Left colon (tissue), 2 donors: ENCODE data around the gene EXOC2. TPM values are rescaled to one million over a fixed set of nuclear protein-coding genes. Genes with fewer than 3 reads are reported as not detected.

ENCODE experiments used
- ATAC-seq: fragments of 200-7000 bp; cut with Tn5 transposase; one replicate; pipeline ENCODE4 v1.9.1; 2020; ENCODE audit warnings: mild to moderate bottlenecking, moderate library complexity
- DNase-seq, 2 donors: peaks; one replicate each; pipeline ENCODE4 v3.0.0-alpha.2; 2020
- intact Hi-C, 2 donors: fragments of 100-400 bp; cut with DNase I in 1 of 2; cut with micrococcal nuclease in 1 of 2; formaldehyde crosslinking; loops; one replicate each; pipeline versions ENCODE4 v1.11.2 to v1.14.0; 2022; cut with DNase I, micrococcal nuclease
- total RNA-seq, 2 donors: library from RNA; stranded (reverse); fragmentation: NEBNext Ultra II Directional; extraction: Animal tissue kit (Norgen Biotek cat#: 25700); gene quantifications; one replicate each; pipeline ENCODE4 v1.2.1, GENCODE V29; 2021
- donor health status: DM: no; HTN: no; CAD: no.
- donor health status: DM: yes; HTN: yes; CAD: no.

The EXOC2 gene
- total RNA-seq, 2 donors from 2014 or later = 13.9 to 17.6 TPM

DNA sequence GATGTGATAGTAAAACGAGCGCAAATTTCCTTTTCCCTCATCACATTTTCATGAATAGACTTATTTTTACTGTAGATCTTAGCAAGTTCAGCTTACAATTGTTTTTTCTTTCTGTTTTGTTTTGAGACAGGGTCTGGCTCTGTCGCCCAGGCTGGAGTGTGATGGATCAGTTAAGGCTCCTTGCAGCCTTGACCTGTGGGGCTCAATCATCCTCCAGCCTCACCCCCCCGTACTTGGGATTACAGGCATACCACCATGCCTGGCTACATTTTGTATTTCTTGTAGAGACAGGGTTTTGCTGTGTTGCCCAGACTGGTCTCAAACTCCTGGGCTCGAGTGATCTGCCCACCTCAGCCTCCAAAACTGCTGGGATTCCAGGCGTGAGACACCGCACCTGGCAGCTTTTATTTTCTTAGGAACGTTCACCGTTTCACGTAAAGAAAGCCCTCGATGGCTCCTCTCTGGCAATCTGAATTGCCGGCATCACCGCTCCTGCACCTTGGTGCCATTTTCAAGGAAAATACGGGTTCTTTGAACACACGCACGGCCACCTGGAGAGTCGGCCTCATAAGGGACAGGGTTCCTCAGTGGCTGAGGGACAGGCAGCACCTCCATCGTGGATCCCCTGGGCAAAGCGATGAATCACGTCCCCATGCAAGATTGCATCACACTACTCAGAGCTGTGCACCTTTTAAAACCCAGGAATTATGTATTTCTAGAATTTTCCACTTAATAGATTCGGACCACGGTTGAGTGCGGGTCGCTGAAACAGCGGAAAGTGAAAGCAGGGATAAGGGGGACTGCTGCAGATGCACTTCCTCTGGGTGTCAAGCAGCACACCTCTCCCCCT lies 222.7 kb downstream of the EXOC2 start:
- DNase-seq = no peak

GRCh38 chr6:467671-468082 lies 225.3 kb downstream of the EXOC2 start:
- ATAC-seq = no peak
- no peak for DNase-seq
- intact Hi-C loops = no loop called here

More for the DNA sequence above, 222.7 kb downstream of the EXOC2 start:
- ATAC-seq = no peak
- intact Hi-C loops = no loop called here

DNA sequence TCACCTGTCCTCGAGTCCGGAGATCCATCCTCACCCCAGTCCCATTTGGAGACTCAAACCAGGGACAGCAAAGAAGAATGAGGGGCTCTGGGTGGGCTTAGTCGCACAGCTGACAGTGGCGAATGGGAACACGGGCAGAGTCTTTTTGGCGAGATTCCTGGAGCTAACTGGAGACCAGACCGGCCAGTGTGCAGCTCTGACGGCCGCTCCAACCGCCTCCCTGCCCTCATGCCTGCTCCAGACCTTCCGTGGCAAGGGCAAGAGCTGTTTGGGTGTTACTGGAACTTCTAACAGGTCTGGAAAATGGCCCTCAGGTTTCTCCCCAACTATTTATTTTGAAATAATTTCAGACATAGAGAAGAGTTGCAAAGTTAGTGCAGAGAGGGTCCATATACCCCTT lies 225.8 kb downstream of the EXOC2 start:
- ATAC-seq = no peak
- no peak for DNase-seq
- intact Hi-C loops = no loop called here

GRCh38 chr6:466564-466963 lies 226.4 kb downstream of the EXOC2 start:
- DNase-seq (no peak), ATAC-seq (no peak)
- intact Hi-C loops = no loop called here

DNA sequence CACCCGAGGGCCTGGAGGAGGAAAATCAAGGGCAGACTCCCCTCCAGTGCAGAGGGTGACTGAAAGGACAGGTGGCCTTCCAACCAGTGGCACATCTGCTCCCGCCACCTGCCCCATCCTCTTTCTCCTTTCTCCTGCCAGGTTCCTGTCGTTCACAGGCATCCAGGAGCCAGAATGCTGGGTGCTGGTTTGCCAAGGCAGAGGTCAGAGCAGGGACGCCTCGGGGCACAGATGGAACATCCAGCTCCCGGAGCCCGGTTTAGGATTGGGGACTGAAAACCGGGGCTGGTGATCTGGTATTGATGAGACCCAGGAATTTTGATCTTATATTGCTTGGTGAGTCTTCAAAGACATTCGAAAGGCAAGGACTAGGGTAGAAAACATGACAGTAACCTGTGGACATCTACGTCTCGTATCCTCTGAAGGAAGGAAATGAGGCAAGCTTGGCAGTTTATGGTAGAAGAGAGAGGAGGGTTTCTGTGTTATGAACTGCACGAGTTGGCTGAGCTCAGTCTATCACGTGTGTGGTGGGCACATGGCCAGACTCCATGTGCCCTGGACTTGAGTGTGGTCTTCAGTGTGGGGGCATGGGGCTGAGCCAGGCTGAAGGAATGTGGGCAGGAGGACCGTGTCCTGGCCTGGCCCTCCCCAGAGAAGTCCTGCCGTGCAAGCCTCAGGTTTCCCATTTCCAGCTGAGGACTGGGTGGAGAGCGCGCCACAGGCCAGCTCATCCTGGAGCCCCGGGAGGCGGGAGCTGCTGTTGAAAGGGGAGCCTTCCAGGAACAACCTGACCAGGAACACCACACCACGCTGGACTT lies 227.2 kb downstream of the EXOC2 start:
- ATAC-seq (no peak), DNase-seq (no peak)
- intact Hi-C loops = no loop called here

GRCh38 chr6:456887-457286 lies 236.1 kb downstream of the EXOC2 start:
- intact Hi-C loops = no loop called here
- no peak for ATAC-seq
- DNase-seq = no peak

DNA sequence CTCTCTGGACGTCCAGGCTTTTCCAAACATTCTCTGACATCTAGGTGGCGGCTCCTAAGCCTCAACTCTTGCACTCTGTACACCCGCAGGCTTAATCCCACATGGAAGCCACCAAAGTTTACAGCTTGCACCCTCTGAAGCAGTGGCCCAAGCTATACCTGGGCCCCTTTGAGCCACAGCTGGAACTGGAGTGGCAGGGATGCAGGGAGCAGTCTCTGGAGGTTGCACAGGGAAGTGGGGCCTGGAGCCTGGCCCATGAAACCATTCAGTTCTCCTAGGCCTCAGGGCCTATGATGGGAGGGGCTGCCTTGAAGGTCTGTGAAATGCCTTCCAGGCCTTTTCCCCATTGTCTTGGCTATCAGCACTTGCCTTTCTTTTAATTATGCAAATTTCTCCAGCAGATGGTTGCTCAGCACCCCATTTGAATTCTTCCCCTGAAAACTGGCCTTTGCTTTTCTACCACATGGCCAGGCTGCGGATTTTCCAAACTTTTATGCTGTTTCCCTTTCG lies 236.5 kb downstream of the EXOC2 start:
- DNase-seq = no peak
- no peak for ATAC-seq
- intact Hi-C loops = no loop called here

- ATAC-seq (no peak), DNase-seq (no peak)
- intact Hi-C loops = no loop called here
Observed at GRCh38 chr6:455835-456234, 237.1 kb downstream of the EXOC2 start.

GRCh38 chr6:455006-455585 lies 237.8 kb downstream of the EXOC2 start:
- ATAC-seq = no peak
- intact Hi-C loops = no loop called here
- no peak for DNase-seq

DNA sequence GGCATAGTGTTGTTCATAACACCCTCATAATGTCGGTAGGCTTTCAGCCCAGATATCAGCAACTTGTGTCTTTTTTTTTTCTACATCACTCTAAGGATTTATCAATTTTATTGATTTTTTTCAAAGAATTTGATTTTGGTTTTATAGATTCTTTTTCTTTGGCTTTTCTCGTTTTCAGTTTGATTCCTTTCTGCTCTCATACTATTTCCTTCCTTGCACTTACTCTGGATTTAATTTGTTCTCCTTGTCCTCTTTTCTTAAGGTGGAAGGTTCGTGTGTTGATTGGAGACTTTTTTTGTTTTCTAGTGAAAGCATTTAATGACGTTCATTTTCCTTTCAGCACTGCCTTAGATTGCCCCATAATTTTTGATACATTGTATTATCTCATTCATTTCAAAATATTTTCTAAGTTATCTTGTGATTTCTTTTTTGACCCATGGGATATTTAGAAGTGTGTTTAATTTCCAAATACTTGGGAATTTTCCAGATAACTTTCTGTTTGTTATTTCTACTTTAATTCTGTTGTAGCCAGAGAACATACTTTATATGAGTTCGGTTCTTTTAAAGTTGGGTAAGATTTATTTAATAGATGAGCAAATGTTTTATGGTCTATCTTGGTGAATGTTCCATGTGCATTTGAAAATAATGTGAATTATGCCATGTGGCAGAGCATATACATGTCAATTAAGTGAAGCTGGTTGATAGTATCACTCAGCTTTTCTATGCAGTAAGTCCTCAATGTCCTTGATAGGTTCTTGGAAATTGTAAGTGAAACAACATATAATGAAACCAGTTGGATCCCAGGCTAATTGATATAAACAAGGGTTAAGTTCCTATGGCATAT lies 238.6 kb downstream of the EXOC2 start:
- no peak for ATAC-seq

DNA sequence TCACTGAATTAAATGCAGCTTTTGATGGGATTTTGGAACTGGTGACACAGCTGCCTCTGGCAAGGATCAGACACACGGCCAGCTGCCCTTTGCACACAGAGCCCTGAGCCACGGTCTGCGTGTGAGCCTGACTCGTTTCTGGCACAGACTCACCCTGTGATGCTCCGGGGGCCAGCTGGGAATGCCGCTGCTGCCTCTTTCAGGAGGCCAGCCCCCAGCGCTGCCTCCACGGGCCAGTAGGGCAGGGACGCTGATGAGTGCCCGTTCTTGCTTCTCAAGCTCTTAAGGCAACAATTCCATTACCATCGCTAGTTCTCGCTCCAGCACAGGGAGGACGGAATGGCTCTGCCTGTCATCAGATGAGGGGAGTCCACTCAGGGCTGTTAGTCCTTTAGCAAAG lies 239.8 kb downstream of the EXOC2 start:
- DNase-seq = no peak

More for the DNA sequence above, 238.6 kb downstream of the EXOC2 start:
- intact Hi-C loops = no loop called here
- no peak for DNase-seq

DNA sequence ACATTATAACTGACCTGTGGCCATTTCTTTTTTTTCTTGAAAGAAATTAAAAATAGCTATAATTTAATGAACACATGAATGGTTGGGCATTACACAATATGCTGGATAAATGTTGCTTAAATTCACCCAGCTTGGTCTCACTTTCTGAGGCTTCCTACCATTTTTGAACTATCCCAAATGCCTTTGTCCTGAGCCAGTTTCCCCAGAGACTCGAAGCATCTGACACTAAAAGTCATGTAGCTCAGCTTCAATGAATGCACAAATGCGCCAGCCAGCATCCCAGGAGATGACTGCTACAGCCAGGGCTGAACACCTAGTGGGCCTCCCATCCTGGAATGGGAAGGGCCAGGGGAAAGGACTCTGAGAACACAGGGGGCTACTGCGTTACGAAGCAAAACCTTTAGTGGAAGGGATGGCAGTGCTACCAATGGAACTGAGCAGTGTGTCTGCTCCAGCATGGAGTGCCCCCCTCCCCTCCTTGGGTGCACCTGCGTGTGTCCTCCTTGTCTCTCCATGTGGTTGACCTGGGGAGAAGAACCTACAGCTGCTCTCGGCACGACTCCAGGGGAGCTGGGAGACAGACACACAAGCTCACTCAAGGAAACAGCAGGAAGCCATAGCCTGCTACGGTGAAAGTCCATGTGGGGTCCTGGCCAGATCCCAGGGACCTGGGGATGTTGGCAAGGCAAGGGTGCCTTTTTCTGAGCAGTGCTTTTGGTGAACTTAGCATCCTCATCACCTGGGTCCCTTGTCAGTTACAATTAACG lies 240.5 kb downstream of the EXOC2 start:
- ATAC-seq (no peak), DNase-seq (no peak)
- intact Hi-C loops = no loop called here

More for the DNA sequence above, 239.8 kb downstream of the EXOC2 start:
- ATAC-seq = no peak
- intact Hi-C loops = no loop called here

- intact Hi-C loops = no loop called here
- ATAC-seq (no peak), DNase-seq (no peak)
Observed at GRCh38 chr6:451847-452246, 241.1 kb downstream of the EXOC2 start.

DNA sequence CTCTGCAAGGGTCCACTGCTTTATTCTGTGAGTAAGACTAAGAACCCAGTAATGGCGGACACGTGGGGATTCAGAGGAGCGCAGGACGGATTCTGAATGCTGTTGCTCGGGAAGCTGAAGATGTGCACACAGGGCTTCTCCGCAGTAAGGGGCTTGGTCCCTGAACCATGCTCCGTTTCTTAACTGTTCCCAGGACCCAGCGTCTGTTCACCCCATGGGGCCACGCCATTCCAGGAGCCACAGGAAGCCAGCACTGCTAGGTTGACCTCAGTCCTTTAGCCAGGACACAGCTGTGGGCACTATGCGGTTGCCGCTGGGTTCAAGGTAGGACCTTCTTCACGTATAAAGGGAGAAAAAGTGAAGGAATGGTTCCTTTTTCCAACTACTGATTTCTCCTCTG lies 241.6 kb downstream of the EXOC2 start:
- ATAC-seq = no peak
- DNase-seq = no peak
- intact Hi-C loops = no loop called here

DNA sequence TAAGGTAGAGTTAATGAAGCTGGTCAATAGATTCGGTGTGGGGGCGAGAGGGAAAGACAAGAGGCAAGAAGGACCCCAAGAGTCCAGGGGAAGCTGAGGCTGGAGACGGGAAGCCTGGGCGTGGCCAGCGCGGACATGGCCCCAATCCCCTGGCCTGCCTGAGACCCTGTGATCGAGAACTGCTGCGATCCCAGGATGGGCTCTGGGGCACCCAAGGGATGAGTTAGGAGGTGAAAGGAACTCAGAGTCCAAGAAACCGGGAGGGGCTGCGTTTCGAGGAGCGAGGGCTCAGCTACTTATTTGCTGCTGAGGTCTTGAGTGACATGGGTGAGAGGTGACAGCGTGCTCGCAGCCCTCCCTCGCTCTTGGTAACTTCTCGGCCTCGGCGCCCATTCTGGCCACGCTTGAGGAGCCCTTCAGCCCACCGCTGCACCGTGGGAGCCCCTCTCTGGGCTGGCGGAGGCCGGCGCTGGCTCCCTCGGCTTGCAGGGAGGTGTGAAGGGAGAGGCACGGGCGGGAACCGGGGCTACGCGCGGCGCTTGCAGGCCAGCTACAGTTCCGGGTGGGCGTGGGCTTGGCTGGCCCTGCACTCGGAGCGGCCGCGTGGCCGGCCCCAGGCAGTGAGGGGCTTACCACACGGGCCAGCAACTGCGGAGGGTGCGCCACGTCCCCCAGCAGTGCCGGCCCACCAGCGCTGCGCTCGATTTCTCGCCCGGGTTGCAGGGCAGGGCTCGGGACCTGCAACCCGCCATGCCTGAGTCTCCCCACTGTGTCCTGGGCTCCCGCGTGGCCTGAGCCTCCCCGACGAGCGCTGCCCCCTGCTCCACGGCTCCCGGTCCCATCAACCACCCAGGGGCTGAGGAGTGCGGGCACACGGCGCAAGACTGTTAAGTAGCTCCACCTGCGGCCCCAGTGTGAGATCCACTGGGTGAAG lies 243.2 kb downstream of the EXOC2 start:
- DNase-seq = no peak
- intact Hi-C loops = no loop called here
- no peak for ATAC-seq

DNA sequence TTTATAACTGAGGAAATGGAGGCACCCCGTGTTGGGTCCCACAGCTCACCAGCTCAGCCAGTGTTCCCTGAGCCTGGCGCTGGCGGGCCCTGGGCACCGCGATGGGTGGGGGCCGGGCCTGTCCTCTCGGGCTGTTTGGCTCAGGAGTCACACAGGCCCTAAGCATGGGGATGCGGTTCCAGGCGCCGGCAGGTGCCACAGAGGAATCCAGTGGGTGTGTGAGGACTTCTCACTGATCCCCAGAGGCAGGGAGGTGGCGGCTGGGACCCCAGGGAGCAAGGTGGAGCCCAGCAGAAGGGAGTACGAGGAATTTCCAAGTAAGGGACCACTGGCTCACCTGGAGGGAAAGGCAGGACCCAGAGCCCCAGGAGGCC lies 243.9 kb downstream of the EXOC2 start:
- ATAC-seq = no peak
- intact Hi-C loops = no loop called here

More for the DNA sequence above, 243.9 kb downstream of the EXOC2 start:
- no peak for DNase-seq
